Caco-2 (cell line): Measurements from ENCODE around the gene RAB13. TPM values are rescaled to one million over a fixed set of nuclear protein-coding genes. Genes with fewer than 3 reads are reported as not detected.

Experiments
- BruUV-seq: library from RNA; stranded (reverse); fragments of 400-500 nt; replicated peaks from 2 replicates; lab custom pipeline; 2021; lab: Mats Ljungman, UMichigan
- CTCF ChIA-PET: fragments of 300-600 bp; sonication (Branson Sonifier 250); formaldehyde crosslinking; loops from one replicate; lab custom pipeline; 2022; ENCODE audit warnings: antibody characterized with exemption; lab: Charles Lee
- POLR2A ChIA-PET: fragments of 300-600 bp; sonication (Branson Sonifier 250); formaldehyde crosslinking; loops from one replicate; lab custom pipeline; 2022; ENCODE audit warnings: antibody characterized with exemption; lab: Charles Lee
- DNase-seq, 2 experiments: peaks; one replicate each; pipeline versions ENCODE4 v3.0.0 to v3.0.0-alpha.2; 2020 to 2022
- H3K27me3 ChIP-seq: replicated peaks from 2 replicates; pipeline ENCODE4 v1.6.0; 2011; ENCODE audit warnings: low read length; ENCODE audit not compliant: control insufficient read depth, insufficient read depth
- H3K36me3 ChIP-seq: 2 replicates; pipeline ENCODE4 v1.5.1; 2011; ENCODE audit warnings: low read length; ENCODE audit not compliant: control insufficient read depth, insufficient read depth
- H3K4me1 ChIP-seq: fragments of 250-450 bp; sonication (Bioruptor Pico); 2 replicates; pipeline ENCODE4 v1.5.1; 2020; ENCODE audit warnings: mild to moderate bottlenecking
- H3K4me3 ChIP-seq: 2 replicates; pipeline ENCODE4 v1.5.1; 2011; ENCODE audit warnings: low read depth, mild to moderate bottlenecking, control low read depth, low read length
- H3K9me3 ChIP-seq: fragments of 250-450 bp; sonication (Bioruptor Pico); 2 replicates; pipeline ENCODE4 v1.5.1; 2020; ENCODE audit warnings: mild to moderate bottlenecking, moderate library complexity
- H3K27ac Mint-ChIP-seq: one replicate; pipeline ENCODE4 v1.8.0; 2022; ENCODE audit warnings: mixed read lengths; ENCODE audit not compliant: unreplicated experiment
- H3K27me3 Mint-ChIP-seq: one replicate; pipeline ENCODE4 v1.8.0; 2022; ENCODE audit warnings: mixed read lengths; ENCODE audit not compliant: insufficient read depth, unreplicated experiment
- H3K36me3 Mint-ChIP-seq: one replicate; pipeline ENCODE4 v1.8.0; 2022; ENCODE audit warnings: mild to moderate bottlenecking, mixed read lengths; ENCODE audit not compliant: insufficient read depth, unreplicated experiment
- H3K4me1 Mint-ChIP-seq: one replicate; pipeline ENCODE4 v1.8.0; 2022; ENCODE audit warnings: low read depth, mixed read lengths; ENCODE audit not compliant: unreplicated experiment
- H3K4me3 Mint-ChIP-seq: one replicate; pipeline ENCODE4 v1.8.0; 2022; ENCODE audit warnings: mild to moderate bottlenecking, moderate library complexity, mixed read lengths; ENCODE audit not compliant: unreplicated experiment
- H3K9me3 Mint-ChIP-seq: one replicate; pipeline ENCODE4 v1.8.0; 2022; ENCODE audit warnings: mixed read lengths; ENCODE audit not compliant: unreplicated experiment
- intact Hi-C: fragments of 100-400 bp; cut with micrococcal nuclease; formaldehyde crosslinking; loops from one replicate; pipeline ENCODE4 v1.10.0; 2022; ENCODE audit not compliant: unreplicated experiment
- total RNA-seq: library from RNA; stranded (reverse); gene quantifications from 2 replicates; pipeline ENCODE4 v1.2.3, GENCODE V29; 2022
- TF ChIP-seq, protein P1 (sequence below), 2 experiments: fragments of 200-600 bp in 1 of 2; IDR thresholded peaks; 1 replicate in 1 of 2; 2 replicates in 1 of 2; pipeline versions ENCODE4 v1.5.1 to v1.8.0; 2011 to 2022; ENCODE audit warnings: antibody characterized with exemption in 1 of 2, control low read depth in 1 of 2, inconsistent platforms in 1 of 2, low read depth in 1 of 2, low read length in 1 of 2, mild to moderate bottlenecking in 1 of 2, moderate library complexity in 1 of 2; ENCODE audit not compliant: insufficient read depth in 1 of 2, severe bottlenecking in 1 of 2, unreplicated experiment in 1 of 2

The RAB13 gene
- total RNA-seq, 1 experiment from 2014 or later: 79.3 TPM

DNA sequence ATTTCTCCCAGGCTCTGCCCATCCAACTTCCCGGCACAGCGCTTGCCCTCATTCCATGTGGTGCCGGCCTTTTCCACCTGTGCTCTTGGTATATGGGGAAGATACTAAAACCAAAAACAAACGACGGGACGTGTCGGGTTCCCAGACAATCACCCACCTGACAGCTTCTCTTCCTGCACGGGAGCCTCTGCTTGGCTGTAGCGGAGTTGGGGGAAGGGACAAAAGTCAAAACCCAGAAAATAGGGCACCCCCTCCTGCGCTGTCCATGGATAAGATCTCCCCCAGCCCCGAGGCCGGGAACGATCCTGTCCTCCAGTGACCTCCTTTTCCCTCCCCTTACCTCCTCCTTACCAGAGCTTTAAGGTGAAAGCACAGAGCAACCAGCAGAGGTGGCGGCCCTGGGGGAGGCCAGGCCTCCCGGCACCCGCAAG lies 9.3 kb downstream of the RAB13 start:
- peaks cover 6% of the 10 kb centered on the region for H3K4me1 Mint-ChIP-seq
- no peaks in the 10 kb centered on the region for H3K27me3 Mint-ChIP-seq
- no peaks in the 10 kb centered on the region for H3K9me3 Mint-ChIP-seq
- DNase-seq: no peak
- peak overlapping the region; percentile 84 for H3K4me3 ChIP-seq
- no TSS peak for BruUV-seq
- H3K9me3 ChIP-seq: no peaks in the 10 kb centered on the region
- H3K36me3 ChIP-seq: no peaks in the 10 kb centered on the region; the same call in 1 of the 2 replicates
- H3K27ac Mint-ChIP-seq: peak overlapping the region; percentile 92
- TF ChIP-seq, protein P1, sequence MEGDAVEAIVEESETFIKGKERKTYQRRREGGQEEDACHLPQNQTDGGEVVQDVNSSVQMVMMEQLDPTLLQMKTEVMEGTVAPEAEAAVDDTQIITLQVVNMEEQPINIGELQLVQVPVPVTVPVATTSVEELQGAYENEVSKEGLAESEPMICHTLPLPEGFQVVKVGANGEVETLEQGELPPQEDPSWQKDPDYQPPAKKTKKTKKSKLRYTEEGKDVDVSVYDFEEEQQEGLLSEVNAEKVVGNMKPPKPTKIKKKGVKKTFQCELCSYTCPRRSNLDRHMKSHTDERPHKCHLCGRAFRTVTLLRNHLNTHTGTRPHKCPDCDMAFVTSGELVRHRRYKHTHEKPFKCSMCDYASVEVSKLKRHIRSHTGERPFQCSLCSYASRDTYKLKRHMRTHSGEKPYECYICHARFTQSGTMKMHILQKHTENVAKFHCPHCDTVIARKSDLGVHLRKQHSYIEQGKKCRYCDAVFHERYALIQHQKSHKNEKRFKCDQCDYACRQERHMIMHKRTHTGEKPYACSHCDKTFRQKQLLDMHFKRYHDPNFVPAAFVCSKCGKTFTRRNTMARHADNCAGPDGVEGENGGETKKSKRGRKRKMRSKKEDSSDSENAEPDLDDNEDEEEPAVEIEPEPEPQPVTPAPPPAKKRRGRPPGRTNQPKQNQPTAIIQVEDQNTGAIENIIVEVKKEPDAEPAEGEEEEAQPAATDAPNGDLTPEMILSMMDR (IDR thresholded peaks at IDR 0.05; ENCODE audit: insufficient read depth in 1 of 2, low read depth in 1 of 2, low read length in 1 of 2, severe bottlenecking in 1 of 2, unreplicated experiment in 1 of 2): no peak
- ChIA-PET CTCF (interaction anchor here (0.6 to 2.5 kb wide), 7 partner anchors 9 to 54 kb away, joined by 4 to 13 read pairs (median 5); partner anchors contain the start of genes CREB3L4, CRTC2, GATAD2B and RAB13), POLR2A (interaction anchor here (0.9 to 4.0 kb wide), 8 partner anchors 10 to 249 kb away, joined by 4 to 105 read pairs (median 7); partner anchors contain the start of genes CREB3L4, CRTC2, INTS3 and RAB13)
- H3K36me3 Mint-ChIP-seq: peaks cover 49% of the 10 kb centered on the region
- H3K4me1 ChIP-seq: peaks cover 8% of the 10 kb centered on the region
- intact Hi-C loops: loop anchor here (1.0 kb wide), 2 partner anchors 9 to 10 kb away; partner anchors contain the start of genes CREB3L4 and RAB13
- H3K4me3 Mint-ChIP-seq: peak overlapping the region; percentile 95
- no peaks in the 10 kb centered on the region for H3K27me3 ChIP-seq

GRCh38 chr1:153973525-153973924 lies 12.6 kb downstream of the RAB13 start:
- TF ChIP-seq, protein P1 (IDR thresholded peaks at IDR 0.05; ENCODE audit: insufficient read depth in 1 of 2, low read depth in 1 of 2, low read length in 1 of 2, severe bottlenecking in 1 of 2, unreplicated experiment in 1 of 2): no peak
- POLR2A ChIA-PET: no interaction called here
- H3K27ac Mint-ChIP-seq: peak overlapping the region; percentile 42

DNA sequence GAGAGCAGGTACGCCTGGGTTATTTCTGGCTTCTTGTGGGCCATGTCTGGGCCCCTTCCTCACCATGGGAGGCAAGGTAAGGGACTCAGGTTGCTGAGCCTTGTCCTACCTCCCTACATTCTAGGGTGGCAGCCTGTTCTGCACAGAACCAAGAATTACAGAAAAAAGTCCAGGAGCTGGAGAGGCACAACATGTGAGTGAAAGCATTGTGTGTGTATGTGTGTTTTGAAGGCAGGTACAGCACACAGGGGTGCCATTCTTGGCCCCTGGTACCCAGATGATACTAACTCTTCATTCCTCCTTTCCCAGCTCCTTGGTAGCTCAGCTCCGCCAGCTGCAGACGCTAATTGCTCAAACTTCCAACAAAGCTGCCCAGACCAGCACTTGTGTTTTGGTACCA lies 13.1 kb downstream of the RAB13 start:
- CTCF ChIA-PET: no interaction called here
- no peak for DNase-seq
- BruUV-seq: no TSS peak
- peaks cover 42% of the 10 kb centered on the region for H3K36me3 Mint-ChIP-seq
- TF ChIP-seq, protein P1 (IDR thresholded peaks at IDR 0.05; ENCODE audit: insufficient read depth in 1 of 2, low read depth in 1 of 2, low read length in 1 of 2, severe bottlenecking in 1 of 2, unreplicated experiment in 1 of 2): no peak
- H3K27me3 Mint-ChIP-seq: no peaks in the 10 kb centered on the region
- H3K27me3 ChIP-seq: no peaks in the 10 kb centered on the region
- H3K9me3 Mint-ChIP-seq: no peaks in the 10 kb centered on the region
- H3K4me3 Mint-ChIP-seq: no peak overlapping the region
- no peaks in the 10 kb centered on the region for H3K36me3 ChIP-seq
- peaks cover 6% of the 10 kb centered on the region for H3K4me1 Mint-ChIP-seq
- H3K4me1 ChIP-seq: peaks cover 8% of the 10 kb centered on the region
- H3K27ac Mint-ChIP-seq: peak overlapping the region; percentile 42
- H3K4me3 ChIP-seq: no peak overlapping the region
- H3K9me3 ChIP-seq: no peaks in the 10 kb centered on the region
- POLR2A ChIA-PET: interaction anchor here (0.5 to 1.3 kb wide), 2 partner anchors 10 to 15 kb away, joined by 3 to 6 read pairs; partner anchors contain the start of genes CRTC2 and SLC39A1
- intact Hi-C loops: no loop called here

More at GRCh38 chr1:153973525-153973924, 12.6 kb downstream of the RAB13 start:
- peaks cover 6% of the 10 kb centered on the region for H3K4me1 Mint-ChIP-seq
- Histone ChIP-seq H3K4me3 (no peak overlapping the region), H3K27me3 (no peaks in the 10 kb centered on the region), H3K9me3 (no peaks in the 10 kb centered on the region), H3K36me3 (no peaks in the 10 kb centered on the region), H3K4me1 (peaks cover 8% of the 10 kb centered on the region)
- peaks cover 42% of the 10 kb centered on the region for H3K36me3 Mint-ChIP-seq
- H3K27me3 Mint-ChIP-seq: no peaks in the 10 kb centered on the region
- BruUV-seq: no TSS peak
- intact Hi-C loops: no loop called here
- no peak overlapping the region for H3K4me3 Mint-ChIP-seq
- no peak for DNase-seq
- no peaks in the 10 kb centered on the region for H3K9me3 Mint-ChIP-seq
- CTCF ChIA-PET: no interaction called here
